GM12873 (cell line): ENCODE data around the gene CASP2.

ENCODE experiments used
- TF ChIP-seq, protein P1 (sequence below): IDR thresholded peaks from 2 replicates; pipeline ENCODE4 v1.5.1; 2012; ENCODE audit warnings: low read depth, mild to moderate bottlenecking, moderate library complexity, low read length, control low read depth; ENCODE audit not compliant: insufficient read depth; ENCODE audit errors: missing control alignments

CASP2 gene

DNA sequence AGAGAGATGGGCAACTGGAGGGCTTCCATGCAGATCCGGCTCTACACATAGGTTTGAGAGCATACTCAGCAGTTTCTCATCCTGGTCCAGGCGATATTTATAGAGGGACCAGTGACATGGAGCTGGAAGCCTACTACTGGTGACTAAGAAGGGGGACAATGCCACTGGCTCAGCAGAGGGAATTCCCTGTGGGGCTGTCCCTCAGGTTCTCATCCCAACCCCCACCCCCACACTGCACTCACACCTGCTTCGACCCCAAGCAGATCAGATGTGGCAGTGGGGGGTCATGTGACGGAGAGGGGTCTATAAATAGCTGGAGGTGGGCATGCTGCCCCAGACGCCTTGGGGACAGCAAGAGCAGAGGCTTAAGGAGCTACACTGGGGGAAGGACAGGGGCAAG lies 27.6 kb downstream of the CASP2 start, which contains the start of gene CLCN1:
TSS of gene CLCN1 (plus strand) at position 336 of the 400 bp plus-strand sequence. CDS start 102 bp downstream, outside the sequence.
- TF ChIP-seq, protein P1, sequence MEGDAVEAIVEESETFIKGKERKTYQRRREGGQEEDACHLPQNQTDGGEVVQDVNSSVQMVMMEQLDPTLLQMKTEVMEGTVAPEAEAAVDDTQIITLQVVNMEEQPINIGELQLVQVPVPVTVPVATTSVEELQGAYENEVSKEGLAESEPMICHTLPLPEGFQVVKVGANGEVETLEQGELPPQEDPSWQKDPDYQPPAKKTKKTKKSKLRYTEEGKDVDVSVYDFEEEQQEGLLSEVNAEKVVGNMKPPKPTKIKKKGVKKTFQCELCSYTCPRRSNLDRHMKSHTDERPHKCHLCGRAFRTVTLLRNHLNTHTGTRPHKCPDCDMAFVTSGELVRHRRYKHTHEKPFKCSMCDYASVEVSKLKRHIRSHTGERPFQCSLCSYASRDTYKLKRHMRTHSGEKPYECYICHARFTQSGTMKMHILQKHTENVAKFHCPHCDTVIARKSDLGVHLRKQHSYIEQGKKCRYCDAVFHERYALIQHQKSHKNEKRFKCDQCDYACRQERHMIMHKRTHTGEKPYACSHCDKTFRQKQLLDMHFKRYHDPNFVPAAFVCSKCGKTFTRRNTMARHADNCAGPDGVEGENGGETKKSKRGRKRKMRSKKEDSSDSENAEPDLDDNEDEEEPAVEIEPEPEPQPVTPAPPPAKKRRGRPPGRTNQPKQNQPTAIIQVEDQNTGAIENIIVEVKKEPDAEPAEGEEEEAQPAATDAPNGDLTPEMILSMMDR = no peak

DNA sequence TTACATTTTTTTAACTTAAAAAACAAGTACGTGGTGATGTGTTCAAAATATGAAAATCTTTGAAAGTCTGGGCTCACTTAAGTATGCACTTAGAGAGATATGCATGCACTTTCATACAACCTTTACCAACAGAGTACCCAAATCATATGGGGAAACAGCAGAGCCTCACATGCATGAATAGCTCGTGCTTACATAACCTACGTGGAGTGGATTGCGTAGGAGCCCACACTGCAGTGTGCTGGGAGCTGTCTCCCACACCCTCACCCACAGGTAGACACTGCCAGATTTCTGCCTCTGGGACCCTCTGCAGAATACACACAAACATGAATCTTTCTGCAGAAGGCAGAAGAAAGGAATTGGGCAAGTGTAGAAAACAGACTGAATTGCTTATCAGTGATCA lies 28.3 kb downstream of the CASP2 start:
- TF ChIP-seq, protein P1 = no peak

DNA sequence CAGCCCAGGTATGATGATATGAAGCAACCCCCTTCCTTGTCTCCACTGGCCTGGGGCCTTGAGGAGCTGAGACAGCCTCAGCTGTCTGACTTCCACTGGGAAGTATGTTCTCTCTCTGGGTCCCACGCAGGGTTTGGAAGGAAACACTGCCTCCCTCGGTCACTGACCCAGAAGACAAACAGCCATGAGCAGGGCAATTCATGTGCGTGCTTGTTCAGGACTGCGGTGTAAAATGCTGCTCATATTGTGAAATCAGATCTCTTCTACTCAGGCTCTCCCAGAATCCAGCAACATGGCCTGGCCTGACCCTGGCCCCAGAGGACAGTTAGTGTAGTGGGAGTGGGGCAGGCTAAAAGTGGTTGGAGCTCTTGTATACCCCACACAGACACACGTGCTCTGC lies 30.5 kb downstream of the CASP2 start:
- TF ChIP-seq, protein P1 = no peak

DNA sequence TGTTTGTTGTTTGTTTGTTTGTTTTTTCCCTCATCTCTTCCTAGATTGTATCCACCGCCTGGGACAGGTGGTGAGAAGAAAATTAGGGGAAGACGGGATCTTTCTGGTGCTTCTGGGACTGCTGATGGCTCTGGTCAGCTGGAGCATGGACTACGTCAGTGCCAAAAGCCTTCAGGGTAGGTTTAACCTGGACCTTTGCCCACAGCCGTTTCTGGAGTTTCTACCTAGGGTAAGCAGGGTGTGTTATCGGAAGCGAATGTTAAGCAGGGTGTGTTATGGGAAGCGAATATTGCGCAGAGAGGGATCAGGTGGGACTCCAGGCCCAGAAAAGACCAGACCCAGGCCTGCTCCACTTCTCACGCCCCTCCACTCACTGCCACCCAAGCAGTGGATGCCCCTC lies 32.5 kb downstream of the CASP2 start:
- TF ChIP-seq, protein P1 = no peak

DNA sequence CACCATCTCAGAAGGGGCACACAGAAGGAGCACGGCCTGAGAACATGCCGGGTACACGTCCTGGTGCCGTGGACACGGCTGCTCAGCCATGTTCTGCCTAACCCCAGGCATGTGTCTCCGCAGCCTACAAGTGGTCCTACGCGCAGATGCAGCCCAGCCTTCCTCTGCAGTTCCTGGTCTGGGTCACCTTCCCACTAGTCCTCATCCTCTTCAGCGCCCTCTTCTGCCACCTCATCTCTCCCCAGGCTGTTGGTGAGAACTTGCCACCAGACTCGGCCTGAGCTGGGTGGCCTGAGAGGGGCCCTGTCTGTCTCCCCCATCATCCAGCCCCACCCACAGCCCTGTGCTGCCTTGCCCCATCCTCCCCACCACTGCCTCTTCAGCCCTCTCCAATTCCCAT lies 33.1 kb downstream of the CASP2 start:
- TF ChIP-seq, protein P1 = no peak

DNA sequence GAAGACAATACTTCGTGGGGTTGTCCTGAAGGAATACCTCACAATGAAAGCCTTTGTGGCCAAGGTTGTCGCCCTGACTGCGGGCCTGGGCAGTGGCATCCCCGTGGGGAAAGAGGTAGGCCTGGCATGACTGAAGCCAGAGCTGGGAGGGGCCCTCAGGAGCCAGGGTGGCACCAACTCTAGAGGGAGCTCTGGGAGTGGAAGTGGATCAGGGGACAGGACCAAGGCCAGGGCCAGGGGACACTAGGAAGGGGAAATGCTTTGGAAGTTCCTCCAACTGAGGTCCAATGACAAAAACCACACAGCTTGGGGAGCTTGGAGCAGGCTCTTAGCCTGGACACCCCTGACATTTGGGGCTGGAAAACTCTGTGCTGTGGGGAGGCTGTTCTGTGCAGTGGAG lies 33.6 kb downstream of the CASP2 start:
- TF ChIP-seq, protein P1 = no peak

DNA sequence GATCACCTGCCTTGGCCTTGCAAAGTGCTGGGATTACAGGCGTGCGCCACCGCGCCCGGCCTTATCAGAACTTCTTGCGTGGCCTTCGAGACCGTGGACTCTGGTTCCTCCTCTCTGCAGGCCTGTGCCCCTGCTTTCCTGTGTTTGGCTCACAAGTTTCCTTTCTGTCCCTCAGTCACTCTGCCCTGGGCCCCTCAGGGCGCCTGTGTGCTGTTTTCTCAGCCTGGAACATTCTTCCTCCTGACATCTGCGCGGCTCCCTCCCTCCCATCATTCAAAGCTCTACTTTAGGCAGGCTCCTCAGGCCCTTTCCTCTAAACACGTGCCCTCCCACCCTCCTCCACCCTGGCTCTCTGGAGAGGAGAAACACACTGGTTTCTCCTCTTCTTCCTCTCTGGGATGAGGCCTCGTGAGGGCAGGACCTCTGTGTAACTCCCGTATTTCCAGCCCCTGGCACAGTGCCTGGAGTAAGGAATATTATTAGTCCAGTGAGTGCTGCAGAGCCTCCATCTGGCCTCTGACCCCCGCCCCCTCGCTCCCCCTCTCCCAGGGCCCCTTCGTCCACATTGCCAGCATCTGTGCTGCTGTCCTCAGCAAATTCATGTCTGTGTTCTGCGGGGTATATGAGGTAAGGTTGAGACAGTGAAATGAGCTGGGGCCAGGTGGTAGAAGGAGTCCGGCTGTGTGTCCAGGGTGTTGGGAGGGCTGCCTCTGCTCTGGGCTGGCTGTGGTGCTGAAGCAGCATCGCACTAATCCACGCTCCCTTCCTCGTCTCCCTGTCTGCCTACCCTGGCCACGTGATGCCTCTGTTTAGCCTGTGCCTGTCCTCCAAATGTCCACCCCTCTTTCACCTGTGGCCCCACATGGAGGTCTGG lies 34.8 kb downstream of the CASP2 start:
- TF ChIP-seq, protein P1 = no peak
